HepG2 (cell line): Measurements from ENCODE around the gene MPPE1. TPM values are rescaled to one million over a fixed set of nuclear protein-coding genes. Genes with fewer than 3 reads are reported as not detected.
A peak's percentile ranks its signal among the peaks of the same experiment; 100 is the strongest.

Experiments
- CERS6 ChIP-seq: sonication (generic); formaldehyde crosslinking; IDR thresholded peaks from 2 replicates; pipeline ENCODE4 v1.5.0; 2020; ENCODE audit warnings: missing genetic modification reagents
- GLI4 ChIP-seq: sonication (generic); formaldehyde crosslinking; IDR thresholded peaks from 2 replicates; pipeline ENCODE4 v1.5.1; 2020; ENCODE audit warnings: missing genetic modification reagents, mild to moderate bottlenecking, moderate library complexity, borderline replicate concordance
- KAT8 ChIP-seq: IDR thresholded peaks from 2 replicates; pipeline ENCODE4 v1.6.1; 2016; ENCODE audit warnings: missing genetic modification reagents, missing compliant biosample characterization
- KLF16 ChIP-seq, 2 experiments: sonication (generic) in 1 of 2; formaldehyde crosslinking in 1 of 2; IDR thresholded peaks; 2 replicates each; pipeline versions ENCODE4 v1.6.1 to v1.8.0; 2016 to 2023; ENCODE audit warnings: missing genetic modification reagents in 2 of 2, missing compliant biosample characterization in 1 of 2
- NR2F6 ChIP-seq, 2 experiments: IDR thresholded peaks; 2 replicates each; pipeline ENCODE4 v1.6.1; 2016; ENCODE audit warnings: antibody characterized with exemption in 1 of 2, mild to moderate bottlenecking in 1 of 2
- SALL2 ChIP-seq: sonication (generic); formaldehyde crosslinking; IDR thresholded peaks from 2 replicates; pipeline ENCODE4 v1.8.1; 2023; ENCODE audit warnings: mild to moderate bottlenecking, missing genetic modification reagents, inconsistent platforms
- SMC3 ChIP-seq: IDR thresholded peaks from 2 replicates; pipeline ENCODE4 v1.6.1; 2011; ENCODE audit warnings: low read length, improper control_type of control experiment
- SP4 ChIP-seq: sonication (generic); formaldehyde crosslinking; IDR thresholded peaks from 2 replicates; pipeline ENCODE4 v1.8.1; 2023; ENCODE audit warnings: mild to moderate bottlenecking, missing genetic modification reagents
- TRIM24 ChIP-seq: sonication (generic); formaldehyde crosslinking; IDR thresholded peaks from 2 replicates; pipeline ENCODE4 v1.8.0; 2022; ENCODE audit warnings: mild to moderate bottlenecking, missing genetic modification reagents
- ZBTB3 ChIP-seq: sonication (generic); formaldehyde crosslinking; IDR thresholded peaks from 2 replicates; pipeline ENCODE4 v1.4.0; 2020; ENCODE audit warnings: low read depth, mild to moderate bottlenecking, moderate library complexity, missing genetic modification reagents, borderline replicate concordance
- ZBTB33 ChIP-seq: sonication (generic); formaldehyde crosslinking; IDR thresholded peaks from 2 replicates; pipeline ENCODE4 v1.4.0; 2020; ENCODE audit warnings: missing genetic modification reagents
- ZBTB40 ChIP-seq, 2 experiments: fragments of 450-650 bp in 1 of 2; sonication (generic) in 1 of 2; formaldehyde crosslinking in 1 of 2; IDR thresholded peaks; 2 replicates each; pipeline versions ENCODE4 v1.6.1 to v1.8.0; 2016 to 2022; ENCODE audit warnings: antibody characterized with exemption in 1 of 2, mild to moderate bottlenecking in 1 of 2, missing genetic modification reagents in 1 of 2
- ZMAT3 ChIP-seq: sonication (generic); formaldehyde crosslinking; conservative IDR thresholded peaks from 2 replicates; pipeline ENCODE4 v1.7.0; 2021; ENCODE audit warnings: missing genetic modification reagents
- ZNF263 ChIP-seq: sonication (generic); formaldehyde crosslinking; IDR thresholded peaks from 2 replicates; pipeline ENCODE4 v1.4.0; 2020; ENCODE audit warnings: missing genetic modification reagents
- ZNF282 ChIP-seq: fragments of 450-650 bp; IDR thresholded peaks from 2 replicates; pipeline ENCODE4 v1.6.1; 2018; ENCODE audit not compliant: partially characterized antibody
- ZNF451 ChIP-seq: sonication (generic); formaldehyde crosslinking; IDR thresholded peaks from 2 replicates; pipeline ENCODE4 v1.5.0; 2020; ENCODE audit warnings: mild to moderate bottlenecking, missing genetic modification reagents
- ZNF572 ChIP-seq: sonication (generic); formaldehyde crosslinking; IDR thresholded peaks from 2 replicates; pipeline ENCODE4 v1.5.1; 2020; ENCODE audit warnings: mild to moderate bottlenecking, missing genetic modification reagents
- ZNF724P ChIP-seq: sonication (generic); formaldehyde crosslinking; IDR thresholded peaks from 2 replicates; pipeline ENCODE4 v1.8.0; 2022; ENCODE audit warnings: missing genetic modification reagents, borderline replicate concordance
- ZNF883 ChIP-seq: sonication (generic); formaldehyde crosslinking; IDR thresholded peaks from 2 replicates; pipeline ENCODE4 v1.5.1; 2020; ENCODE audit warnings: mild to moderate bottlenecking, missing genetic modification reagents; ENCODE audit errors: not compliant biosample characterization
- polyA plus RNA-seq, 8 experiments: library from polyadenylated mRNA; depleted of rRNA in 3 of 8; stranded (reverse) in 7 of 8; unstranded in 1 of 8; fragments of >200 nt; fragmentation: Illumina TruSeq in 4 of 8; extraction: Trizol in 4 of 8; gene quantifications; 2 replicates each; pipeline versions ENCODE4 v1.2.1 to v1.2.3, GENCODE V29; 2011 to 2016; ENCODE audit warnings: low read depth in 4 of 8, missing spikeins in 1 of 8, mixed read lengths in 1 of 8; ENCODE audit not compliant: insufficient read depth in 1 of 8
- total RNA-seq, 5 experiments: library from RNA; depleted of rRNA; stranded (reverse); fragments of >200 nt; fragmentation: Illumina TruSeq; extraction: Trizol; gene quantifications; 2 replicates each; pipeline ENCODE4 v1.2.3, GENCODE V29; 2016; ENCODE audit warnings: low read depth in 1 of 5

MPPE1 gene
- total and polyA plus RNA-seq, 2 of the 13 experiments (the other 11 are each of a cell fraction or from before 2014, with no cell fraction given): 9.6 to 11.9 TPM

GRCh38 chr18:11891737-11892136 lies 16.4 kb downstream of the MPPE1 start (continued):
- TF ChIP-seq ZBTB40 (IDR thresholded peaks at IDR 0.05): no peak
- no peak for TF ChIP-seq ZBTB40 (CRISPR knock-in tag; IDR thresholded peaks at IDR 0.05)
- no peak for TF ChIP-seq ZNF263
- no peak for TF ChIP-seq CERS6 (CRISPR knock-in tag)
- TF ChIP-seq KLF16 (CRISPR knock-in tag; IDR thresholded peaks at IDR 0.05): no peak
- TF ChIP-seq GLI4: no peak
- TF ChIP-seq SP4 (CRISPR knock-in tag): no peak
- peak; percentile 67 for TF ChIP-seq ZBTB33 (CRISPR knock-in tag)
- no peak for TF ChIP-seq ZNF451 (CRISPR knock-in tag)
- no peak for TF ChIP-seq ZNF724P (CRISPR knock-in tag)
- no peak for TF ChIP-seq TRIM24
- TF ChIP-seq KAT8 (CRISPR knock-in tag): no peak
- no peak for TF ChIP-seq ZNF282
- TF ChIP-seq NR2F6 (IDR thresholded peaks at IDR 0.05): no peak
- TF ChIP-seq NR2F6 (CRISPR knock-in tag; IDR thresholded peaks at IDR 0.05): 0 out of 2 replicates have a peak, but pooled peaks have one; percentile 32
- no peak for TF ChIP-seq SMC3
- no peak for TF ChIP-seq ZMAT3 (CRISPR knock-in tag)
- TF ChIP-seq ZBTB3: no peak
- no peak for TF ChIP-seq SALL2 (CRISPR knock-in tag)
- TF ChIP-seq ZNF883 (CRISPR knock-in tag): no peak
- TF ChIP-seq ZNF572 (CRISPR knock-in tag): no peak
